UCSD-AML1 (cell line): Measurements from ENCODE around the gene KCP.

Source experiments
- DNase-seq: peaks from one replicate; lab custom pipeline; 2025; ENCODE audit not compliant: unreplicated experiment; lab: John Stamatoyannopoulos, UW

The KCP gene

DNA sequence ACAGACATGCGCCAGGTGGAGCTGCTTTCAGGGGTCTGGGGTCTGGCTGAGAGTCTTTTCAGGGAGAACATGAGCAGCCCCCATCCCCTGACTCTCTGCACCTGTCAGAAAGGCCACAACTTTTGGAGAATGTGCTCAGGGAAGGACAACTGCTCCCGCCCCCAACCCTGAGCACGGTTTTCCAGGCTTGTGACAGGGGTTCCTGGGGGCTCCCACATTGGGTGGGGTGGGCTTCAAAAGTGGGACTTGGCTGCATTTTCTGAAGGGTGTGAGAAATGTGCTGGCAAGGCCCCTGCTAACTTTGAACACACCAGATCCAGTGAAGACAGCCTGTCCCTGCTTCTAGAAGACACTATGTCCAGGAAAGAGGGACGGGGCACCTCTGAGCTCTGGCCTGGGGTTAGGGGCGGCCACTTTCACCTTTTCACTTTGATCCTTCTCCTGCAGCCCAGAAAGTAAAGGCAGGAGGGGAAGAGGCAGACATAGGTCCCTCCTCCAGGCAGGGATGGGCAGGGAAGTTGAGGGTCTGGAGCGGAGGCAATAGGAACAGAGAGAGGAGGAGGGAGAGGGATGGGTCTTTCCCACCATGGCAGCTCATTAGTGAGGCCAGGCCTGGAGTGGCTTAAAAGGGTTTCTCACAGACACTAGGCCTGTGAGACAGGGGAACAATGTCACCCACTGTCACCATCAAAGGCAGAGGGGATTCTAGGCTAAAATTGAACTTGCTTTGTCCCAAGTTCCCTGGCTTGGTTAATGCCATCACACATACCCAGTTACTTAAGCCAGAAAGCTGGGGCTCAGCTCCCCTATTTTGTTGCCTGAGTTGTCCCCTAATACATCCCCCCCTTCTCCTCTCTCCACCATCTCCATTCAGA lies 1.5 kb downstream of the KCP start:
- DNase-seq: no peak

DNA sequence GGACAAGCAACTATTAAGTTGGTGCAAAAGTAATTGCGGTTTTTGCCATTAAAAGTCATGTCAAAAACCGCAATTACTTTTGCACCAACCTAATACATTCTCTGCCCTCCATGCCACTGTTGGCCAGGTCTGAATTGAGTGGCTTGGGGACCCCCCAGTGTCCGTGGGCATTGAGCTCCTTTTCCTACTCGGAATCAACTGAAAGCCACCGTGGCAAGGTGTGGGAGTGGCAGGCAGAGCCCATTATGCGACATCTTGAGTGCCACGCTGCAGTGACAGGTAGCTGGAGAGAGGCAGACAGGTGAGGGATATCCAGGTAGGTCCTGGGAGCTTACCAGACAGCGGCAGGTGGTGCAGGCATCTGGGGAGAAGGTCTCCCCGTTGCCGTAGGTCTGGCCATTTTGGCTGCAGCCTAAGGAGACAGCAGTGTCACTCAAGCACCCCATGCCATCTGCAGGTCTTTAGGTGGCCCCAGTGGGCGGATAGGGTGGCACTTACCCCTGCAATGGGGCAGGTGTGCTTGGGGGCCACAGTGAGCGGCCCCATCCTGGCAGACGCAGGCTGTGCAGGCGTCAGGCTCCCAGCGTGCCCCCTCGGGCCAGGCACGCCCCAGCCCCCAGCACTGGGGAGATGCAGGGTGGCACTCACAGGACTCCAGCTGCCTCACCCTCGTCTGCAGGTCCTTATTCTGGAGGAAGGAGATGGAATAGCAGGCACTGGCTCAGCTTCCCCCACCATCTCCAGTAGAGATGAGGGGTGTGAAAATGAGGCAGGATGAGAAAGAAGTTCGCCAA lies 3.5 kb downstream of the KCP start:
- no peak for DNase-seq

DNA sequence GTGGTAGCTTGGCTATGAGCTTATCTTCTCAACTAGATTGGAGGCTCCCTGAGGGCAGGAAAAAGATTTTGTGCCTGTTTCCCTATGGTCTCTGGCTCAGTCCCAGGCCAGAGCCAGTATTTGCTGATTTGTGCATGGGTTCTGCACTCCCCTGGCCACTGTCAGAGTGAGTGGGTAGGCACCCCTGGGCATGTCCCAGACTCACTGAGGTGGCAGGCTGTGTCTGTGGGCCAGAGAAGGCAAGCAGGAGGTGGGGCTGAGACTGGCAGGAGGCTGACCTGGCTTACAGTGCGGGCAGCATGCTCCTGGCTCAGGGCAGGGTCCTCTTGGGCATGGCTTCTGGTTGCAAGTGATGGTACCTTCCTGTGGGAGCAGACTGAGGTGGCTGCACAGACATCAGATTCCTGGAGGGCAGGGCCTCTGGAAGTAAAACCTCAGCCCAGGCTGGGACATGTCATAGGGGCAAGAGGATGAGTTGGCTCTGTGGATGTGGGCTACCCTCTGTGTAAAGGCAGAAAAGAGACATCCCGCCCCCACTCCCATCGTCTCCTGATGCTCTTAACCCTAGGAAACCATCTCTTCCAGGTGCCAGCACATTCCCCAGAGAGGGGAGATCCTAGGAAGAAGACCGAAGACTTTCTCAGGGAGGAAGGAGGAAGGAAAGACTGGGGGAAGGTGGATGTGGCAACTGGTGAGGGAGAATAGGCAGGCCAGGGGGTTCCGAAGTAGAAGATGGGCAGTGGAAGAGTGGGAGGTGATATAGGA lies 4.3 kb downstream of the KCP start:
- DNase-seq: no peak

DNA sequence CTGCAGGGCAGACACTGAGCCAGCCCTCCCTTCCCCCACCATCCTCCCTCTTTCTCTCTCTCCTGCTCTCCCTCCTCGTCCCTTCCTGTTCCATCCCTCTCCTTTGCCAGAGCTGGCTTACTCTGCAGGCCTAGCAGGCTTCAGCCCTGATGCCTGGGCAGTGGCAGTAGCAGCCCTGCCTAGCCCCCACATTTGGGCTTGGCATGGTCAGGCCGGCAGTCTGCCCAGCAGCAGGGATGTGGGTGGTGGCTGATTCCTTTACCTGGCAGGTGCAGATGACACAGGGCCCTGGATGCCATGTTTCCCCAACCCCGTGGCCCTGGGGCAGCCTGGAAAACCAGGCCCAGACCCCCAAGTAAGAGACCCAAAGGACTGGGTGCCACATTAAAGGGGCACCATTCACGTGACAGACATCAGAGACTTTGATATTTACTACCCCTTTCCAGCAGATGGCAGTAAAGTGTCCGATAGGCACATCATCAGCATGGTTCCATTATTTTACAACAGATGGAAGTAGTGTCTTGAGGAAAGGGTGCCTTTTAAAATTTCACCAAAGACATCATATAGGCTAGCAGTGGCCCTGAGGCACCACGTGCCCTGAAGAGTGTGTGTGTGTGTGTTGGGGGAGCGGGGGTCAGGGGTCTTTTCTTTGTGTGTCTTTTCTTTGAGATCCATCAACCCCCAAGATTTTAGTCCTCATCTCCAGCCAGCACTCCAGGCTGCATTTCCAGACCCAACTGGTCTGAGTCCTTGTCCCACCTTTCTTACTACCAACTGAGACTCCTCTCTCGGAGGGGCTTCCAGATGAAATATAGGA lies 5.9 kb downstream of the KCP start:
- no peak for DNase-seq

DNA sequence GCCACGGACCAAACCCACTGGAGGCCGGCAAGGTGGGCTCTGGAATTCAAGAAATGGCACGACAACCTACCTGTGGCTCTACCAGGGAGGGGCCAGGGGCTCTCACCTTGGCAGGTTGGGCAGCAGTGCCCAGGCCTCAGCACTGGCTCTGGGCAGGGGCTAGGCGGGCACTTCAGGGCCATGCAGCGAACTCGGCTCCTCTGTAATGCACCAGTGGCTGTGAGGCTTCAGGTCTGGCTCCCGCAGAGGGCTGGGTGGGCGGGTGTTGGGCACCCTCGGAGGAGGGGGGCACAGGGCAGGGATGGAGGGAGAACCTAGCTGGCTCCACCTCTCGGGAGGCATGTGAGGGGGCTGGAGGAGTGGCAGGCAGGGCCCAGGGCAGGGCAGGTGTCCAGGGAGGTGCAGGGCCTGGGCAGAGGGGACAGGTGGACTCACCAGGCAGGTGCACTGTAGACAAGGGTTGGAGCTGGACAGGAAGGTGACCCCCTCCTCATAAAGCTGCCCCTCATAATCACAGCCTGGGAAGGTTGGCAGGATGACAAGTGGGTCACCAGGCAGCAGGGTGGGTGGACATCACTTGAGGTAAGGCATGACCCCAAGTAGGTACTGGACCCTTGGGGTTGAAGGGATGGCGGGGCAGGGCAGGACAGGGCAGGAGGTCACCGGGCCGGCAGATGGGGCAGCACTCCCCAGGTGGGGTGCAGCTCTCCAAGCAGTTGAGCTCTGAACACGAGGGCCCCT lies 6.7 kb downstream of the KCP start:
- DNase-seq: no peak

DNA sequence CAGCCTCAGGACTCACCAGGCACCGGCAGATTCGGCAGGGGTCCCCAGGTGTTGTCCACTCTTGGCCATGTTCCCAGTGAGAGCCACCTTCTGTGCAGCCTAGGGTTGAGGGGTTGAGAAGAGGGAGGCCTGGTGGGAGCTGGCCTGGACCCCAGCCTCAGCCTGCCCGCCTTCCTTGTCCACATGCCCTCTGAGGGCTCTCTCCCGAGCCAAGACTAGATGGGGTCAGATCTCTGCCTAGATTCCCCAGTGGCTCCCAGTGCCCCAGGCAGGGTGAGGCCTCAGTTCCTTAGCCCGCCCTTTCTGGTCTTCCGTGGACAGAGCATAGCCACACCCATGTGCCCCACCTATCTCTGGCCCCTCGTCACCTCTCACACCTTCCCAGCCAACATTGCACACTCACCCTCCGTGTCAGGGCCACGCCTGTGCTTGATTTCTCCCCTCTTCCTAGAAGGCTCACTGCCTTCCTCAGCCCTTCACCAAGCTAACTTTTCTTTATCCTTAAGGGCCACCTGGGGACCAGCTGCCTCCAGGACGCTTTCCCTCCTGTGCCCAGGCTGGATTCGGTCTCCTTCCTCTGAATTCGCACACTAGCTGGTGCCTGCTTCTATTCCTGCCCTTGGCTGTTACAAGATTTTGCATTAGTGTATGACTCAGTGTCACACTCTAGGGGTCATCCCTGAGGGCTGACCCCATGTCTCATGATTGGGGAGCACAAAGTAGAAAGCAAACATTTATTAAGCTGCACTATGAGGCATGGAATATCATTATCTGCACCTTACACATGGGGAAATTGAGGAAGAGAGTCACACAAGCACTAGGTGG lies 7.5 kb downstream of the KCP start:
- DNase-seq: no peak

DNA sequence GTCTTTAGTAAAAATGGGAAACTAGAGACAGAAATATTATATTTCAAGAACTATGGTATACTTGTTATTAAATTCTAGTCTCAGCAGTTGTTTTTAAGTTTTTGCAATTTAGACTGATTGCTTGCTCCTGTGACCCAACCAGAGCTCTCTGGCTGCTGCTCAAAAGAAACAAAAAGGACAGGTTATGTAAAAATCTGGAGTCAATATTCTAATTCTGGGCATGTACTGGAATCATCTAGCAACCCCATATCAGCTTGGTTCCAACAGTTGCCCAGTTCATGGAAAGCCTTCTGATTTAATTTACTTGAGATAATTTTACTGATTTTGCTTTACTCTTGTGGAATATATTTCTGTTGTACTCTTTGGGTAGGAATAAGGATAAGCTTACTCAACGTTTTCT lies 10.3 kb downstream of the KCP start:
- DNase-seq: no peak

DNA sequence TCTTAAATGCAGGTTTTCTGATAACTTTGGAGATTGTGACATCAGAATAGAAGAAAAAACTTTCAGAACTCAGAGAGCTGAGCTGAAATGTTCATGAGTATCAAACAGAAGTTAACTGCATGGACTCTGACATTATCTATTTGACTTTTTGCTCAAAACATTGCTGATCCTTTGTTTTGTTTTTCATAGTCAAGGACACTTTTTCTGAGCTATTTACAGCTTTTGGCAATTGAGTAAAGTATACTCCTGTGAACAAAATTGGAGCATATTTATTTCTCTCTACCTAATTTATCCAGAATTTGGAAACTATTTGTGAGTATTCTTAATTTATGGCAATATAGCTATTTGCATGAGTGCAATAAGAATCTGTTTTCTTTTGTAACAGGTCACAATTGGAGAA lies 11.1 kb downstream of the KCP start:
- DNase-seq: no peak

DNA sequence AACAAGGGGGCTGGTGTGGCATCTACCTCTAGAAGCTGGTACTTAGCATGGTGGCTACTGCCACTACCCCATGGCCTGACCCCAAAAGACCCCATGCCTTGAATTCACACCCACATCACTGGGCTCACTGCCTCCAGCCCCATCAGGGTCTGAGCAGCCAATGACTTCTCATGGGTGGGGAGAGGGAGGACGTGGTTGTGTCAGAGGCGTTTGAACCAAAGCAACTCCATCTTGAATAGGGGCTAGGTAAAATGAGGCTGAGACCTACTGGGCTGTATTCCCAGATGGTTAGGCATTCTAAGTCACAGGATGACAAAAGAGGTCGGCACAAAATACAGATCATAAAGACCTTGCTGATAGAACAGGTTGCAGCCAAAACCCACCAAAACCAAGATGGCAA lies 15.2 kb downstream of the KCP start:
- no peak for DNase-seq

DNA sequence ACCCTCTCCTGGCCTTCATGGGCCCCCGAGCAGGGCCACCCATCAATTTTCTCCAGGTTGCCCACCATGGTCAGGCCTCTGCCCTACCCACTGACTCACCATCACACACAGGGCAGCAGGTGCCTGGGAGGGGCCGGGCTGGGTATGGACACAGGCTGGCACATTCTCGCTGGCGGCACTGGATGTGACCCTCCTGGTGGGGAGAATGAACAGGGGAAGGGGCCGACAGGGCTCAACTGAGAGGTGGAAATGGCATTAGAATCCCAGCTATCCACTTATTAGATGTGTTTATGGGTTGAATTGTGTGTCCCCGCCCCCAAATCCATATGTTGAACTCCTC lies 16.4 kb downstream of the KCP start:
- no peak for DNase-seq

DNA sequence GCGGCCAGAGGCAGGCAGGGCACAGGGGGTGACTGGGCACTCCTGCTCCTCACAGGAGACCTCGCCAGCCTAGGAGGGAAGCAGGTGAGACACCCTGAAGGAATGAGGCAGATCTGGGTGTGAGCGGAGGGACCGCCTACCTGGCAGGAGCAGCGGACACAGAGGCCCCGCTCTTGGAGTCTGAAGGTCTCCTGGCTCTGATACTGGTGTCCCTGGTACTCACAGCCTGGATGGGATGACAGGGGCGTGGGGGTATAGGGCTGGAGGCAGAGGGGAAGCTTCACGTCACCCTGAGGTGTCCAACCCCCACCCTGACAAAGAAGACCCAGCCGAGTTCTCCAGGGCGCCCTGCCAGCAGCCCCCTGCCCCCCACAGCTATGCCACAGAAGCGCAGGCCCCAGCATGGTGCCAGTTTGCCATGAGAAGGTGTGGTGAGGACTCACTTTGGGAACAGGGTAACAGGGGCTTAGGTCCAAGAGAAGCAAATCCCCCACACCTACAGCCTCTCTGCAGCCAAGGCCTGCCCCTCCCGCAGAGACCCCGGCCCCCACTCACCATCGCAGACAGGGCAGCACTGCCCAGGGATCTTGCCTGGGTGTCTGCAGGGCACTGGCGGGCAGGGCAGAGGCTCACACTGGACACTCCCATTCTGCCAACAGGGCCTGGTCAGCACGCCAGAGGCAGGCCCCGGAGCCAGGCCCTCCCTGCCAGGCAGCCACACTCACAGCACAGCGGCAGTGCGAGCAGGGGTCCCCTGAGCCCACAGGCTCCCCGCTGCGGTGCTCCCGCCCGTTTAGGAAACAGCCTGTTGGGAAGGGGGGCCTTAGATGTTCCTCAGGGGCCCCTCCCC lies 17.0 kb downstream of the KCP start:
- no peak for DNase-seq

DNA sequence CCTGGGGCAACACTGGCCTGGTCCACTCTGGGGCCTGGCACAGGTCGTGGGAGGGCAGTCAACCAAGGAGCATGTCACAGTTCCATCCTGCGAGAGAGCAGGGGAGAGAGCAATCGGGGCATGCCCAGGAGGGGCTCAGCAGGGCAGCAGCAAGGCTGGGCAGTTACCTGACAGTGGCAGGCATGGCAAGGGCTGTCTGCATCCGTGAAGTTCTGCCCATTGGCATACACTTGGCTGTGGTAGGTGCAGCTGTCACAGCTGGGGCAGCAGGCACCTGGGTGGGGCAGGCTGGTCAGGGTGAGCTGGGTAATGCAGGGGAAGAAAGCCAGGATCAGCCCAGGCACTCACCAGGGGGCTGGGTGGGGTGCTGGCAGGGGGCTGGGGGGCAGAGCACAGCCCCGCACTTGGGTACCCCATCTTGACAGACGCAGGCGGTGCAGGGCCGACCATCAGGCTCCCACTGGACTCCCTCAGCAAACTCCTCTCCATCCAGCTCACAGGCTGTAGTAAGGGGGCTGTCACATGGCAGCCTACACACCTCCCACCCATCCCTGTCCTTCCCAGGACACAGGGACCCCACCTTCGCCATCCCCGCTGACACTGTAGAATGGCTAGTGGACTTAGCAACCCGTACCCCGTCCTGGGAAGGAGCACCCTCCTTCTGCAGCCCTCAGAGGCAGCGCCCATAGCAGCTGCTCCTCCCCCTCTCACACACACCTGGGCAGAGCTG lies 17.8 kb downstream of the KCP start:
- DNase-seq: no peak

DNA sequence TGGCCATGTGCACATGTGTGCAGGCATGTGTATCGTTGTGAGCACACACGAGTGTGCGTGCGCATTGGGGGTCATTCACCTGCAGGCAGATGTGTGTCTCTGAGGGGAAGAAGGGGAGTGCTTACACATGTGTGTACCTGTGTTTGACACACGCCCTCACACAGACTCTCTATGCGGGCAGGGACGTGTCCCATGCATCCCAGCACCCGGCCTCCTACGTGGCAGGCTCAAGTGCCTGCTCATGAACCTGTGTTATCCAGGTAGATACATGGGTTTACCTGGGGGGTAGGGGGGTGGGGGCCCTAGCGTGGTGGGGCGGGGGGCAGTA lies 18.6 kb downstream of the KCP start:
- no peak for DNase-seq

DNA sequence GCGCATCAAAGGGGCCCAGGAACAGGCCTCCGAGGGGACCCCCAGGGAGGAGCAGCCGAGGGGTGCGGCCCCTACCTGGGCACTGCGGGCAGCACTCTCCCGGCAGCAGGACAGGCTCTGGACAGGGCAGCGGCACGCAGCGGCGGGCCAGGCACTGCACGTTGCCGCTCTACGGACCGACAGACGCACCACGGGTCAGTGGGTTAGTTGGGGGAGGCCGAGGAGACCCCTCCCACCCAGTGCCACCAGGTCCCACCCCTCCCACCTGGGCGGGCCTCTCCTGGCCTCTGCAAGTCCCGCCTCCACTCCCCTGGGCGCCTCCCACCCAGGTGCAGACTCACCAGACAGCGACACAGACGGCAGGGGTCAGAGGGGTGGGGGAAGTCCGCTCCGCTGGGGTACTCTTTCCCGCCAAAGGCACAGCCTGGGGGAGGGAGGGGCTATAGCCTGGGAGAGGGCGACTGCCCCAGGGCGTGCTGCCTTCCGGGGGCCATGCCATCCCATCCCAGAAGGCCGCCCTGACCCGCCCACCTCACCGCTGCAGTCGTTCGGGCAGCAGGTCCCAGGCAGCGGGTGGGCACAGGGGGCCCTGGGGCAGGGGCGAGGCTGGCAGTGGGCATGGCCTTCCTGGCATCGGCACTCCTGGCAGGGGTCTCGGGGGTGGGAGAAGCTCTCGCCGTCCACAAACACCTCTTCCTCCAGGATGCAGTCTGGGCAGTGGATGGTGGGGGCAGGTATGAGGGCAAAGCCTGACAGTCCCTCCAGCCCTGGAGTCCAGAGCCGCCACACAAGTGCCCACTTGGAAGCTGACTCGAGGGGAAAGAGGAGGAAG lies 19.2 kb downstream of the KCP start:
- DNase-seq: no peak

DNA sequence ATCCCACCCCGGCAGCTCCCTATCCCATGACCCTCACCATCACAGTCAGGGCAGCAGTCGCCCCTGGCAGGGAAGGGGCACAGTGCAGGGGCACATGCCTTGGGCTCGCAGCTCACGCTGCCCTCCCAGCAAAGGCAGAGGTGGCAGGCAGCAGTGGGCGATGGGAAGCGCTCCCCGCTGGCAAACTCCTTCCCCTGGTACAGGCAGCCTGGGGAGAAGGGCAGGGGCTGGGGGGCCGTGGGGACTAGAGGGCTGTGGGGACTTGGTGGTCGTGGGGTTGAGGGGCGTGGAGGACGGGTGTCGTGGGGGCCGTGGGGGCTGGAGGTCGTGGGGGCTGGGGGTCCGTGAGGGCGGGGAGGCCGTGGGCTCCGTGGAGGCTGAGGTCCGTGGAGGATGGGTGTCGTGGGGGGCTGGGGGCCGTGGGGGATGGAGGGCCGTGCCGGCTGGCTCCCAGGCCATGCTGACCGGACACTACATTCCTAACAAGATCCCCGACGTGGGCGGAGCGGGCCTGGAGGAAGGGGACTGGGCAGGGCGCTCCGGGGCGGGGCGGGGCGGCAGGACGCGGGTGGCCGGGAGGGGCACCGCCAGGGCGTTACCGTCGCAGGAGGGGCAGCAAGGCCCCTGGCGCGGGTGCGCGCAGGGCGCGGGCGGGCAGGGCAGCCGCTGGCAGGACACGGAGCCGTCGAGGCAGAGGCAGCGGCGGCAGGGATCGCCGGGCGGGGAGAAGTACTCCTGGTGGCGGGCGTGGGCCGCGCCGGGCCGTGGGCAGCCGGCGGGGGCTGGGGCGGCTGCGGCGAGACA lies 20.0 kb downstream of the KCP start:
- no peak for DNase-seq

DNA sequence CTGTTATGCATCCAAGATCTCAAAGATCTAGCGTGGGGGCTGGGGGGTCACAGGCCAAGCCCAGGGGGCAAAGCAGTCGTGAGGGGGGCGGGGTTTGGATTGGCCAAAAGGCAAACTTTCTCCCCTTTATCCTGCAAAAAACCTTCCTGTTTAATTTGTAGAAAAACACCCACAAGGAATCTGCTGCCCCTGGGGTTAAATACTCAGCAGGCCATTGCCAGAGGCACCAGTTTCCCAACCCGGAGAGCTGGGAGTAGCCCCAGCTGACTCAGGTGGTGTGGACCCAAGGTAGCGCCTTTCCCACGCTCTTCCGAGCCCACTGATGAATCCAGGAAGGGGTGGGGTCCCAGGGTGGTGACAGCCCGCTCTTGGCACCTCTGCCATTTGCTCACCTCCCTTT lies 21.4 kb downstream of the KCP start:
- DNase-seq: no peak
